Adipose tissue (tissue), 3 donors: ENCODE measurements around the gene TASOR2. TPM values are rescaled to one million over a fixed set of nuclear protein-coding genes. Genes with fewer than 3 reads are reported as not detected.

Experiments used
- H3K27ac ChIP-seq: one replicate; pipeline ENCODE4 v1.5.1; 2013; ENCODE audit warnings: low read depth, low read length
- WGBS, 3 donors: extraction: QIAGEN DNeasy Blood & Tissue Kit; methylation state at CpG; one replicate each; pipeline ENCODE4 v1.1.7; 2013; 5-methylcytosine and 5-hydroxymethylcytosine counted together
- polyA plus RNA-seq, 3 donors: library from polyadenylated mRNA; stranded (reverse); fragments of 200-250 nt; gene quantifications; one replicate each; pipeline ENCODE4 v1.2.3, GENCODE V29; 2013
- donor health status: healthy with polysubstance abuse.
- donor health status: Bipolar disorder and iron deficiency.
- donor health status: healthy.

The TASOR2 gene
- polyA plus RNA-seq, 3 donors, result 8.0 to 13.9 (median 8.0) TPM

- H3K27ac ChIP-seq, result no peak overlapping the region
- WGBS, 3 donors, result 57 to 83% (median 73%) methylated on average over 8 of the region's 8 CpGs
Observed at GRCh38 chr10:5670662-5671375, 13.8 kb upstream of the TASOR2 start.

GRCh38 chr10:5678397-5679036 lies 6.1 kb upstream of the TASOR2 start:
- no peak overlapping the region for H3K27ac ChIP-seq
- 58 to 73% (median 66%) methylated on average over 9 of the region's 9 CpGs for WGBS, 3 donors

GRCh38 chr10:5679037-5679435 lies 5.6 kb upstream of the TASOR2 start:
- 78 to 81% (median 78%) methylated on average over 3 of the region's 3 CpGs for WGBS, 3 donors
- H3K27ac ChIP-seq, result no peak overlapping the region

DNA sequence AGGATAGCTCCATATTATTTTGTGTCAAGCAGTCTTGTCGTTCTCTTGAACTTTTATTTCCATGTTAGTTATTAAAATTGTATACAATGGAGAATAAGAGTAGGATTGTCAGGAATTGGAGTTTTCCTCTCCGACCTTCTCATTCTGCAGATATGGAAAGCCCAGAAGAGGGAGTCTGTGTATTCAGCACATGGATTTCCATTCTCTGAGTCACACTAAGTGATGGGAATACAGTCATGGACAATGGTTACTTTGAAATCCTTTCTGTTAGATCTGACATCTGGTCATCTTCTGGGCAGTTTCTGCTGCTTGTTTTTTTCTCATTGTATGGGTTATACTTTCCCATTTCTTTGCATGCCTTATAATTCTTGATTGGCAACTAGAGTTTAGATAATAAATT lies 5.0 kb upstream of the TASOR2 start:
- WGBS, 3 donors, result 62 to 85% (median 70%) methylated on average over 2 of the region's 2 CpGs

GRCh38 chr10:5681930-5682329 lies 2.7 kb upstream of the TASOR2 start:
- 70 to 88% (median 83%) methylated on average over 5 of the region's 5 CpGs for WGBS, 3 donors

More for the DNA sequence above, 5.0 kb upstream of the TASOR2 start:
- H3K27ac ChIP-seq, result no peak overlapping the region

GRCh38 chr10:5683065-5683464 lies 1.6 kb upstream of the TASOR2 start:
- WGBS, 3 donors, result 79 to 85% (median 83%) methylated on average over 3 of the region's 3 CpGs
- H3K27ac ChIP-seq, result no peak overlapping the region

More at GRCh38 chr10:5681930-5682329, 2.7 kb upstream of the TASOR2 start:
- no peak overlapping the region for H3K27ac ChIP-seq

GRCh38 chr10:5684971-5685763 lies 529 bp downstream of the TASOR2 start:
- 0% methylated on average over 61 to 77 of the region's 77 CpGs for WGBS, 3 donors

GRCh38 chr10:5685764-5686240 lies 1.2 kb downstream of the TASOR2 start:
- H3K27ac ChIP-seq, result no peak overlapping the region
- 2 to 7% (median 4%) methylated on average over 10 of the region's 10 CpGs for WGBS, 3 donors

More at GRCh38 chr10:5684971-5685763, 529 bp downstream of the TASOR2 start:
- peak overlapping the region; percentile 73 for H3K27ac ChIP-seq

DNA sequence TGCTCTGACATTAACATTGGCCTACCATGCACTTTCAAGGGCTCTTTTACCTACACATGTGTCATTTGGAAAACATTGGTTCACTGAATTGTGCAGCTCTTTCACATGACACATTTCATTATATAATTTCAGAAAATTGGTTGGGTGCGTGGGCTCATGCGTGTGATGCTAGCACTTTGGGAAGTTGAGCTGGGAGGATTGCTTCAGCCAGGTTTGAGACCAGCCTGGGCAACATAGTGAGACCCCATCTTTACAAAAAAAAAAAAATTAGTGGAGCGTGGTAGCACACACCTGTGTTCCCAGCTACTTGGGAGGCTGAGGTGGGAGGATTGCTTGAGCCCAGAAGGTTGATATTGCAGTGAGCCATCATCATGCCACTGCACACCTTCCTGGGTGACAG lies 3.9 kb downstream of the TASOR2 start:
- H3K27ac ChIP-seq, result no peak overlapping the region
- WGBS, 3 donors, result 94 to 99% (median 95%) methylated on average over 3 of the region's 3 CpGs

GRCh38 chr10:5691786-5692185 lies 7.1 kb downstream of the TASOR2 start:
- 90 to 91% (median 90%) methylated on average over 8 of the region's 8 CpGs for WGBS, 3 donors
- no peak overlapping the region for H3K27ac ChIP-seq

GRCh38 chr10:5692461-5693358 lies 8.1 kb downstream of the TASOR2 start:
- 8 to 16% (median 10%) methylated on average over 47 to 49 of the region's 49 CpGs for WGBS, 3 donors
- no peak overlapping the region for H3K27ac ChIP-seq

DNA sequence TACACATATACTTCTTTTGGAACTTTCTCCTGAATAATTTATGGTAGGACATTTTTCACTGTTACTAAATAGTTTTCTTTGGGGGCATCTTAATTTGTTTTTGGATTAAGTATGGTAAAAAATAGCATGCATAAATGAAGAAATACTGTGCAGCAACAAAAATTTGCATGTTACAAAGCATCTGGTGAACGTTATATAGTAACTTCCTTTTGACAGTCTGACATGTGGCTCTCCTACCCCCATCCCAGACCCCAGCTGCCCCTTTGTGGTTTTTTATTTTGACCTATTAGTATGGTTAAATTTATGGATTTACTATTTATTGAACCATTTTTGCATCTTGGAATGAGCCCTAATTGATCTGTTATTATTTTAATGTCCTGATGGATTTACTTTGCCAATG lies 9.9 kb downstream of the TASOR2 start:
- H3K27ac ChIP-seq, result no peak overlapping the region
- WGBS, 3 donors, result 38 to 79% (median 41%) methylated on average over 1 of the region's 1 CpG

DNA sequence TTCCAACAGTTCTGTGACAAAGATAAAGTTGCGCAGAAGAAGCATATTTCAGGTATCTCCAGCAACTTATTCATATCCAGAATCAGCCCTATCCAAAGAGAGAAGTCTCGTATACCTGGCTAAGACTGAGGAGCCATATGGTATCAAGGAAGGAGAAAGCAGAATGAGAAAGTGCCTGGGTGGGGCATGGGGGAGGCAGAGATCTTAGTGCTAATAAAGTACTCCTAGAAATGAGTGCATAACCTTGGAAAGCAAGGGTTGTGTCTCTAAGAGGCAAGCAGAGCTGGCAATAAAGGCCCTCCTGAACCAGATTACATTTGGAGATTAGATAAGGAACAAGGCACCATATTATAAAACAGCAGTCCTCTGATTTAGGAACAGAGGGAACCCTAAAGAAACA lies 12.7 kb downstream of the TASOR2 start:
- 84 to 96% (median 89%) methylated on average over 2 of the region's 2 CpGs for WGBS, 3 donors
- H3K27ac ChIP-seq, result no peak overlapping the region

- WGBS, 3 donors, result 96 to 100% (median 97%) methylated on average over 1 of the region's 1 CpG
- no peak overlapping the region for H3K27ac ChIP-seq
Observed at GRCh38 chr10:5698062-5698461, 13.4 kb downstream of the TASOR2 start.

DNA sequence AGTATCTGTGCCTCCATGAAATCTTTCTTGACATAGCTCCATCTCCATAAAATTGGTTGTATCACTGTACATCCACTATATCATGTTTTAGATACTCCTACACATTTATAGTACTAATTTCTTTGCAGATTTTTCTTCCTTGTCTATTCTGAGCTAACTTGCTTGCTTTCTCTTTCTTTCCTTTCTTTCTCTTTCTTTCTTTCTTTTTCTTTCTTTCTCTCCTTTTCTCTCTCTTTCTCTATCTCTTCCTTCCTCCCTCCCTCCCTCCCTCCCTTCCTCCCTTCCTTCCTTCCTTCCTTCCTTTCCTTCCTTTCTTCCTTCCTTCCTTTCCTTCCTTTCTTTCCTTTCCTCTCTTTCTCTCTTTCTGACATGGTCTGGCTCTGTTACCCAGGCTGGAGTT lies 23.7 kb downstream of the TASOR2 start:
- H3K27ac ChIP-seq, result no peak overlapping the region

GRCh38 chr10:5709865-5710264 lies 25.2 kb downstream of the TASOR2 start:
- 69 to 78% (median 76%) methylated on average over 2 of the region's 2 CpGs for WGBS, 3 donors
- no peak overlapping the region for H3K27ac ChIP-seq

- WGBS, 3 donors, result 13 to 69% (median 14%) methylated on average over 1 of the region's 1 CpG
- no peak overlapping the region for H3K27ac ChIP-seq
Observed at GRCh38 chr10:5710859-5711258, 26.2 kb downstream of the TASOR2 start.

GRCh38 chr10:5711642-5712041 lies 27.0 kb downstream of the TASOR2 start:
- H3K27ac ChIP-seq, result no peak overlapping the region

More at GRCh38 chr10:5711642-5712041, 27.0 kb downstream of the TASOR2 start:
- WGBS, 3 donors, result 61 to 73% (median 66%) methylated on average over 4 of the region's 4 CpGs
